HepG2 (cell line): ENCODE data around the gene LONP1. TPM values are rescaled to one million over a fixed set of nuclear protein-coding genes. Genes with fewer than 3 reads are reported as not detected.

Source experiments
- ATF6 ChIP-seq: sonication (generic); formaldehyde crosslinking; conservative IDR thresholded peaks from 2 replicates; pipeline ENCODE4 v1.4.0; 2020; ENCODE audit warnings: missing genetic modification reagents
- NFE2 ChIP-seq: sonication (generic); formaldehyde crosslinking; IDR thresholded peaks from 2 replicates; pipeline ENCODE4 v1.4.0; 2020; ENCODE audit warnings: missing genetic modification reagents
- SNAPC4 ChIP-seq: sonication (generic); formaldehyde crosslinking; IDR thresholded peaks from 2 replicates; pipeline ENCODE4 v1.4.0; 2020; ENCODE audit warnings: mild to moderate bottlenecking, missing genetic modification reagents
- TBX3 ChIP-seq: fragments of 450-650 bp; IDR thresholded peaks from 2 replicates; pipeline ENCODE4 v1.6.1; 2017; ENCODE audit warnings: antibody characterized with exemption, mild to moderate bottlenecking, inconsistent platforms, borderline replicate concordance
- ZNF20 ChIP-seq: sonication (generic); formaldehyde crosslinking; IDR thresholded peaks from 2 replicates; pipeline ENCODE4 v1.4.0; 2020; ENCODE audit warnings: mild to moderate bottlenecking, moderate library complexity, missing genetic modification reagents
- ZNF547 ChIP-seq: sonication (generic); formaldehyde crosslinking; IDR thresholded peaks from 2 replicates; pipeline ENCODE4 v1.5.1; 2020; ENCODE audit warnings: mild to moderate bottlenecking, missing genetic modification reagents
- ZNF564 ChIP-seq: sonication (generic); formaldehyde crosslinking; IDR thresholded peaks from 2 replicates; pipeline ENCODE4 v1.8.1; 2023; ENCODE audit warnings: mild to moderate bottlenecking, missing genetic modification reagents
- ZNF615 ChIP-seq: sonication (generic); formaldehyde crosslinking; IDR thresholded peaks from 2 replicates; pipeline ENCODE4 v1.5.0; 2020; ENCODE audit warnings: mild to moderate bottlenecking, missing genetic modification reagents, borderline replicate concordance
- polyA plus RNA-seq, 8 experiments: library from polyadenylated mRNA; depleted of rRNA in 3 of 8; stranded (reverse) in 7 of 8; unstranded in 1 of 8; fragments of >200 nt; fragmentation: Illumina TruSeq in 4 of 8; extraction: Trizol in 4 of 8; gene quantifications; 2 replicates each; pipeline versions ENCODE4 v1.2.1 to v1.2.3, GENCODE V29; 2011 to 2016; ENCODE audit warnings: low read depth in 4 of 8, missing spikeins in 1 of 8, mixed read lengths in 1 of 8; ENCODE audit not compliant: insufficient read depth in 1 of 8
- total RNA-seq, 5 experiments: library from RNA; depleted of rRNA; stranded (reverse); fragments of >200 nt; fragmentation: Illumina TruSeq; extraction: Trizol; gene quantifications; 2 replicates each; pipeline ENCODE4 v1.2.3, GENCODE V29; 2016; ENCODE audit warnings: low read depth in 1 of 5
- TF ChIP-seq, protein P1 (sequence below): sonication (generic); formaldehyde crosslinking; IDR thresholded peaks from 2 replicates; pipeline ENCODE4 v1.4.0; 2020; ENCODE audit warnings: missing genetic modification reagents
- TF ChIP-seq, protein P2 (sequence below): IDR thresholded peaks from 2 replicates; pipeline ENCODE4 v1.6.1; 2016; ENCODE audit warnings: mild to moderate bottlenecking
- TF ChIP-seq, protein P3 (sequence below): sonication (generic); formaldehyde crosslinking; IDR thresholded peaks from 2 replicates; pipeline ENCODE4 v1.8.1; 2022; ENCODE audit warnings: mild to moderate bottlenecking, missing genetic modification reagents
- TF ChIP-seq, protein P4 (sequence below): IDR thresholded peaks from 2 replicates; pipeline ENCODE4 v1.6.1; 2012; ENCODE audit warnings: low read length, improper control_type of control experiment

Gene LONP1
- total and polyA plus RNA-seq, 2 of the 13 experiments (the other 11 are each of a cell fraction or from before 2014, with no cell fraction given): 59.5 to 76.8 TPM

- TF ChIP-seq SNAPC4 (CRISPR knock-in tag) (no peak; the same call in 1 of the 2 replicates), ZNF615 (CRISPR knock-in tag) (no peak), NFE2 (CRISPR knock-in tag) (no peak), ATF6 (CRISPR knock-in tag) (no peak), TBX3 (peak; percentile 44; the same call in 1 of the 2 replicates), ZNF20 (no peak), ZNF547 (no peak), ZNF564 (CRISPR knock-in tag) (no peak; the same call in 1 of the 2 replicates)
- TF ChIP-seq, protein P1, sequence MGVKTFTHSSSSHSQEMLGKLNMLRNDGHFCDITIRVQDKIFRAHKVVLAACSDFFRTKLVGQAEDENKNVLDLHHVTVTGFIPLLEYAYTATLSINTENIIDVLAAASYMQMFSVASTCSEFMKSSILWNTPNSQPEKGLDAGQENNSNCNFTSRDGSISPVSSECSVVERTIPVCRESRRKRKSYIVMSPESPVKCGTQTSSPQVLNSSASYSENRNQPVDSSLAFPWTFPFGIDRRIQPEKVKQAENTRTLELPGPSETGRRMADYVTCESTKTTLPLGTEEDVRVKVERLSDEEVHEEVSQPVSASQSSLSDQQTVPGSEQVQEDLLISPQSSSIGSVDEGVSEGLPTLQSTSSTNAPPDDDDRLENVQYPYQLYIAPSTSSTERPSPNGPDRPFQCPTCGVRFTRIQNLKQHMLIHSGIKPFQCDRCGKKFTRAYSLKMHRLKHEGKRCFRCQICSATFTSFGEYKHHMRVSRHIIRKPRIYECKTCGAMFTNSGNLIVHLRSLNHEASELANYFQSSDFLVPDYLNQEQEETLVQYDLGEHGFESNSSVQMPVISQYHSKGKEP (CRISPR knock-in tag): no peak
- TF ChIP-seq, protein P2, sequence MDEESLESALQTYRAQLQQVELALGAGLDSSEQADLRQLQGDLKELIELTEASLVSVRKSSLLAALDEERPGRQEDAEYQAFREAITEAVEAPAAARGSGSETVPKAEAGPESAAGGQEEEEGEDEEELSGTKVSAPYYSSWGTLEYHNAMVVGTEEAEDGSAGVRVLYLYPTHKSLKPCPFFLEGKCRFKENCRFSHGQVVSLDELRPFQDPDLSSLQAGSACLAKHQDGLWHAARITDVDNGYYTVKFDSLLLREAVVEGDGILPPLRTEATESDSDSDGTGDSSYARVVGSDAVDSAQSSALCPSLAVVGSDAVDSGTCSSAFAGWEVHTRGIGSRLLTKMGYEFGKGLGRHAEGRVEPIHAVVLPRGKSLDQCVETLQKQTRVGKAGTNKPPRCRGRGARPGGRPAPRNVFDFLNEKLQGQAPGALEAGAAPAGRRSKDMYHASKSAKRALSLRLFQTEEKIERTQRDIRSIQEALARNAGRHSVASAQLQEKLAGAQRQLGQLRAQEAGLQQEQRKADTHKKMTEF (CRISPR knock-in tag): peak; percentile 83
- TF ChIP-seq, protein P3, sequence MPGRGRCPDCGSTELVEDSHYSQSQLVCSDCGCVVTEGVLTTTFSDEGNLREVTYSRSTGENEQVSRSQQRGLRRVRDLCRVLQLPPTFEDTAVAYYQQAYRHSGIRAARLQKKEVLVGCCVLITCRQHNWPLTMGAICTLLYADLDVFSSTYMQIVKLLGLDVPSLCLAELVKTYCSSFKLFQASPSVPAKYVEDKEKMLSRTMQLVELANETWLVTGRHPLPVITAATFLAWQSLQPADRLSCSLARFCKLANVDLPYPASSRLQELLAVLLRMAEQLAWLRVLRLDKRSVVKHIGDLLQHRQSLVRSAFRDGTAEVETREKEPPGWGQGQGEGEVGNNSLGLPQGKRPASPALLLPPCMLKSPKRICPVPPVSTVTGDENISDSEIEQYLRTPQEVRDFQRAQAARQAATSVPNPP (CRISPR knock-in tag): no peak
- TF ChIP-seq, protein P4, sequence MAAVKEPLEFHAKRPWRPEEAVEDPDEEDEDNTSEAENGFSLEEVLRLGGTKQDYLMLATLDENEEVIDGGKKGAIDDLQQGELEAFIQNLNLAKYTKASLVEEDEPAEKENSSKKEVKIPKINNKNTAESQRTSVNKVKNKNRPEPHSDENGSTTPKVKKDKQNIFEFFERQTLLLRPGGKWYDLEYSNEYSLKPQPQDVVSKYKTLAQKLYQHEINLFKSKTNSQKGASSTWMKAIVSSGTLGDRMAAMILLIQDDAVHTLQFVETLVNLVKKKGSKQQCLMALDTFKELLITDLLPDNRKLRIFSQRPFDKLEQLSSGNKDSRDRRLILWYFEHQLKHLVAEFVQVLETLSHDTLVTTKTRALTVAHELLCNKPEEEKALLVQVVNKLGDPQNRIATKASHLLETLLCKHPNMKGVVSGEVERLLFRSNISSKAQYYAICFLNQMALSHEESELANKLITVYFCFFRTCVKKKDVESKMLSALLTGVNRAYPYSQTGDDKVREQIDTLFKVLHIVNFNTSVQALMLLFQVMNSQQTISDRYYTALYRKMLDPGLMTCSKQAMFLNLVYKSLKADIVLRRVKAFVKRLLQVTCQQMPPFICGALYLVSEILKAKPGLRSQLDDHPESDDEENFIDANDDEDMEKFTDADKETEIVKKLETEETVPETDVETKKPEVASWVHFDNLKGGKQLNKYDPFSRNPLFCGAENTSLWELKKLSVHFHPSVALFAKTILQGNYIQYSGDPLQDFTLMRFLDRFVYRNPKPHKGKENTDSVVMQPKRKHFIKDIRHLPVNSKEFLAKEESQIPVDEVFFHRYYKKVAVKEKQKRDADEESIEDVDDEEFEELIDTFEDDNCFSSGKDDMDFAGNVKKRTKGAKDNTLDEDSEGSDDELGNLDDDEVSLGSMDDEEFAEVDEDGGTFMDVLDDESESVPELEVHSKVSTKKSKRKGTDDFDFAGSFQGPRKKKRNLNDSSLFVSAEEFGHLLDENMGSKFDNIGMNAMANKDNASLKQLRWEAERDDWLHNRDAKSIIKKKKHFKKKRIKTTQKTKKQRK: no peak
Observed at GRCh38 chr19:5680437-5681368, 39.2 kb downstream of the LONP1 start, which contains the start of the genes HSD11B1L and MICOS13 (continued).
